ENCODE results near the gene ATOH8.

Gene ATOH8

DNA sequence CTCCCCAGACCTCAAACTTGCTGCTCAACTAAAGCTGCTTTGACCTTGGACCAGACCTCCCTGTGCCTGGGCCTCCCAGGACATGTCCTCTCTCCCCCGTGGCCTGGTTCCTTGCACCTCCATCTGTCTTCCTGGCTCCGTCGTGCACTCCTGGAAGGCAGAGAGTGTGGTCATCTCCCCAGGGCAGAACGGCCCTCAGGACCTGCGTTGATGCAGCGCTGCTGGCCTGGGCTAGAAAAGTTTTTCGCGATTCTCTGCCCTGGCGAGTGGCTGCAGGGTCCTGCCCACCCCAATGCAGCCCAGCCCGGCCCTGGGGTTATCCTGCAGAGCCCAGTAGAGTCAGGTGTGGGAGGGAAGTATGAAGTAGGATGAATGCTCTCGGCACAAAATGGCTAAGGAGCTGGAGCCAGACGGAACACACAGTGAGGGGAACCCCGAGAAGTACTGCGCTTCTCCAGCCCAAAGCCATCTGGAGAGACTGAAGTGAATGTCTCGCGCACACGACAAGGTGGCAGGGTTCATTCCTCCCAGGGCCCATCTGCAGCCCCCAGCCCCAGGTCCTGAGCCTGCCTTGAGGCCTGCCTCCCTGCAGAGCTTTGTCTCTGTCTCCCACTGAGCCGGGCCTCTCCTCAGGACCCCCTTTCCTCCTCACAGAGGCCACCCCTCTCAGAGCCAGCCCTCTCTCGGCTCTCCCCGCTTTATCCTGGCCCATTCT, 41.7 kb downstream of the ATOH8 start:
- no peaks in the 10 kb centered on the region for H3K79me2 ChIP-seq (ENCODE audit: control insufficient read depth, insufficient read depth, low read length, unreplicated experiment)

GRCh38 chr2:85796046-85796340, 42.2 kb downstream of the ATOH8 start:
- Histone ChIP-seq H3K4me3 (ENCODE audit: low read depth, low read length) (no peak overlapping the region), H3K4me1 (ENCODE audit: control insufficient read depth, insufficient read depth, low read length, unreplicated experiment) (peaks cover 52% of the 10 kb centered on the region), H3K27ac (ENCODE audit: low read depth, low read length) (no peak overlapping the region), H3K79me2 (ENCODE audit: control insufficient read depth, insufficient read depth, low read length, unreplicated experiment) (no peaks in the 10 kb centered on the region), H3K36me3 (ENCODE audit: insufficient read depth, low read length) (no peaks in the 10 kb centered on the region), H3K27me3 (ENCODE audit: insufficient read depth, low read length) (no peaks in the 10 kb centered on the region), H2AFZ (ENCODE audit: low read length, unreplicated experiment) (no peak overlapping the region)

More for the DNA sequence above, 41.7 kb downstream of the ATOH8 start:
- no peaks in the 10 kb centered on the region for H3K27me3 ChIP-seq (ENCODE audit: insufficient read depth, low read length)
- no peaks in the 10 kb centered on the region for H3K36me3 ChIP-seq (ENCODE audit: insufficient read depth, low read length)
- no peak overlapping the region for H3K27ac ChIP-seq (ENCODE audit: low read depth, low read length)
- H3K4me3 ChIP-seq (ENCODE audit: low read depth, low read length): no peak overlapping the region
- H3K4me1 ChIP-seq (ENCODE audit: control insufficient read depth, insufficient read depth, low read length, unreplicated experiment): peaks cover 54% of the 10 kb centered on the region
- no peak overlapping the region for H2AFZ ChIP-seq (ENCODE audit: low read length, unreplicated experiment)

- Histone ChIP-seq H3K27ac (ENCODE audit: low read depth, low read length) (no peak overlapping the region), H3K79me2 (ENCODE audit: control insufficient read depth, insufficient read depth, low read length, unreplicated experiment) (no peaks in the 10 kb centered on the region), H3K36me3 (ENCODE audit: insufficient read depth, low read length) (no peaks in the 10 kb centered on the region), H3K4me3 (ENCODE audit: low read depth, low read length) (no peak overlapping the region), H2AFZ (ENCODE audit: low read length, unreplicated experiment) (no peak overlapping the region), H3K4me1 (ENCODE audit: control insufficient read depth, insufficient read depth, low read length, unreplicated experiment) (peaks cover 47% of the 10 kb centered on the region), H3K27me3 (ENCODE audit: insufficient read depth, low read length) (no peaks in the 10 kb centered on the region)
Measured at GRCh38 chr2:85796341-85797262, 42.8 kb downstream of the ATOH8 start.

GRCh38 chr2:85797263-85797660, 43.5 kb downstream of the ATOH8 start:
- H3K4me1 ChIP-seq (ENCODE audit: control insufficient read depth, insufficient read depth, low read length, unreplicated experiment): peaks cover 40% of the 10 kb centered on the region
- no peaks in the 10 kb centered on the region for H3K27me3 ChIP-seq (ENCODE audit: insufficient read depth, low read length)
- no peaks in the 10 kb centered on the region for H3K36me3 ChIP-seq (ENCODE audit: insufficient read depth, low read length)
- no peak overlapping the region for H3K27ac ChIP-seq (ENCODE audit: low read depth, low read length)
- H2AFZ ChIP-seq (ENCODE audit: low read length, unreplicated experiment): no peak overlapping the region
- H3K4me3 ChIP-seq (ENCODE audit: low read depth, low read length): no peak overlapping the region
- H3K79me2 ChIP-seq (ENCODE audit: control insufficient read depth, insufficient read depth, low read length, unreplicated experiment): no peaks in the 10 kb centered on the region

GRCh38 chr2:85797921-85798320, 44.1 kb downstream of the ATOH8 start:
- no peaks in the 10 kb centered on the region for H3K27me3 ChIP-seq (ENCODE audit: insufficient read depth, low read length)
- H3K4me1 ChIP-seq (ENCODE audit: control insufficient read depth, insufficient read depth, low read length, unreplicated experiment): peaks cover 33% of the 10 kb centered on the region
- no peak overlapping the region for H2AFZ ChIP-seq (ENCODE audit: low read length, unreplicated experiment)
- no peaks in the 10 kb centered on the region for H3K36me3 ChIP-seq (ENCODE audit: insufficient read depth, low read length)
- H3K79me2 ChIP-seq (ENCODE audit: control insufficient read depth, insufficient read depth, low read length, unreplicated experiment): no peaks in the 10 kb centered on the region
- no peak overlapping the region for H3K4me3 ChIP-seq (ENCODE audit: low read depth, low read length)
- no peak overlapping the region for H3K27ac ChIP-seq (ENCODE audit: low read depth, low read length)

DNA sequence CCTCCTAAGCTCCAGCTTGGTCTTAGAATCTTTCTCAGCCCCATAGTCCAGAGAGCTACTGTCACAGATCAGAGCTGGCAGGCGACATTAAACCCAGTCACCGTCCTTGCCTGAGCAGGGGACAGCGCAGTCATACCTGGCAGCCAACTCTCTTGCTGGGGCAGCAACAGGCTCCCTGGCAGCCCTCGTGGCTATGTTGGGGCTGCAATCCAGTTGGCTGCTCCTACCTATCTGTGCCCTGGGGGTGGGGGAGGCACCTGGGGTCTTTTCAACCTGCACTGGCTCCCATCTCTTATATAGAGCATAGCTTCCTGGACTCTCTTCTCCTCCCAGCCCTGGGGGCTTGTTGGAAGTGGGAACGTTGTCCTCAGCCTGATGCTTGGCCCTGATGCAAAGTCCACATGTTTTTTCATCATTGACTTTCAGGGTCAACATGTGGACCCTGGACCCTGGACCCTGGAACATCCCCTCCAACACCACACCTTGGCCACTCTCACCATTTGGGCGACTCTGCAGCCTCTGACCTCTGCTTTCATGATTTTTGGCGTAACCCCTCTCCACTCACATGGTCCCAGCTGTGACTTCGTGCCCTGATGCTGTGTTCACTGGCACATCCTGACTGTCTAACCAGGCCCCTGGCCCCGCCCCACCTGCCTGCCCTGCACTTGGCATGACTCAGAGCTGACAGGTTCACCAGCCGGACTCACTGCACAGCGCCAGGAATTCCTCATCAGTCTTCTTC, 45.6 kb downstream of the ATOH8 start:
- Histone ChIP-seq H3K27me3 (ENCODE audit: insufficient read depth, low read length) (no peaks in the 10 kb centered on the region), H3K27ac (ENCODE audit: low read depth, low read length) (no peak overlapping the region), H3K36me3 (ENCODE audit: insufficient read depth, low read length) (no peaks in the 10 kb centered on the region), H3K4me1 (ENCODE audit: control insufficient read depth, insufficient read depth, low read length, unreplicated experiment) (peaks cover 21% of the 10 kb centered on the region), H3K4me3 (ENCODE audit: low read depth, low read length) (no peak overlapping the region), H3K79me2 (ENCODE audit: control insufficient read depth, insufficient read depth, low read length, unreplicated experiment) (no peaks in the 10 kb centered on the region), H2AFZ (ENCODE audit: low read length, unreplicated experiment) (no peak overlapping the region)

- H3K27ac ChIP-seq (ENCODE audit: low read depth, low read length): no peak overlapping the region
- no peaks in the 10 kb centered on the region for H3K79me2 ChIP-seq (ENCODE audit: control insufficient read depth, insufficient read depth, low read length, unreplicated experiment)
- no peak overlapping the region for H2AFZ ChIP-seq (ENCODE audit: low read length, unreplicated experiment)
- no peaks in the 10 kb centered on the region for H3K27me3 ChIP-seq (ENCODE audit: insufficient read depth, low read length)
- H3K4me3 ChIP-seq (ENCODE audit: low read depth, low read length): no peak overlapping the region
- H3K4me1 ChIP-seq (ENCODE audit: control insufficient read depth, insufficient read depth, low read length, unreplicated experiment): peaks cover 23% of the 10 kb centered on the region
- no peaks in the 10 kb centered on the region for H3K36me3 ChIP-seq (ENCODE audit: insufficient read depth, low read length)
Measured at GRCh38 chr2:85800586-85800985, 46.8 kb downstream of the ATOH8 start.

DNA sequence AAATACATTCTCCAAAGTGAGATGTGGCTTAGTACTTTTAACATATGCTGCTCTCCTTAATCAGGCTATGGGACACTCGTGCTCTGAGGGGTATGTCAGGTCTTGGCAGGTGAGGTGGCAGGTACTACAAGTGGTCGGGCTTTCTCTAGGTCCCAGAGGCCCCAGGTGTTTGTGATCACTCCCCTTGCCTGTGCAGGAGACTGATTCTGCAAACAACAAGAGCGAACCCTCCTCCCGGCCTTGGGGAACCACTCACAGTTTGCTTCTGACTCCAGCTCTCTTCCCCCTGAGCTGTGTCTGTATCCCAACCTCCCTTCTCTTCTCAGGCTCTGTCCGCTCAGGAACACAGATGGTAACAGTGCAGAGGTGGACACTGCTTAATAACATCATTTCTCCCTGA, 48.1 kb downstream of the ATOH8 start:
- H3K79me2 ChIP-seq (ENCODE audit: control insufficient read depth, insufficient read depth, low read length, unreplicated experiment): no peaks in the 10 kb centered on the region
- no peaks in the 10 kb centered on the region for H3K27me3 ChIP-seq (ENCODE audit: insufficient read depth, low read length)
- H3K4me3 ChIP-seq (ENCODE audit: low read depth, low read length): no peak overlapping the region
- peaks cover 17% of the 10 kb centered on the region for H3K4me1 ChIP-seq (ENCODE audit: control insufficient read depth, insufficient read depth, low read length, unreplicated experiment)
- no peaks in the 10 kb centered on the region for H3K36me3 ChIP-seq (ENCODE audit: insufficient read depth, low read length)
- H2AFZ ChIP-seq (ENCODE audit: low read length, unreplicated experiment): no peak overlapping the region
- no peak overlapping the region for H3K27ac ChIP-seq (ENCODE audit: low read depth, low read length)

- H3K27me3 ChIP-seq (ENCODE audit: insufficient read depth, low read length): no peaks in the 10 kb centered on the region
- H2AFZ ChIP-seq (ENCODE audit: low read length, unreplicated experiment): no peak overlapping the region
- no peaks in the 10 kb centered on the region for H3K79me2 ChIP-seq (ENCODE audit: control insufficient read depth, insufficient read depth, low read length, unreplicated experiment)
- no peaks in the 10 kb centered on the region for H3K36me3 ChIP-seq (ENCODE audit: insufficient read depth, low read length)
- H3K27ac ChIP-seq (ENCODE audit: low read depth, low read length): no peak overlapping the region
- no peak overlapping the region for H3K4me3 ChIP-seq (ENCODE audit: low read depth, low read length)
- H3K4me1 ChIP-seq (ENCODE audit: control insufficient read depth, insufficient read depth, low read length, unreplicated experiment): peaks cover 17% of the 10 kb centered on the region
Measured at GRCh38 chr2:85802354-85803103, 48.7 kb downstream of the ATOH8 start.

DNA sequence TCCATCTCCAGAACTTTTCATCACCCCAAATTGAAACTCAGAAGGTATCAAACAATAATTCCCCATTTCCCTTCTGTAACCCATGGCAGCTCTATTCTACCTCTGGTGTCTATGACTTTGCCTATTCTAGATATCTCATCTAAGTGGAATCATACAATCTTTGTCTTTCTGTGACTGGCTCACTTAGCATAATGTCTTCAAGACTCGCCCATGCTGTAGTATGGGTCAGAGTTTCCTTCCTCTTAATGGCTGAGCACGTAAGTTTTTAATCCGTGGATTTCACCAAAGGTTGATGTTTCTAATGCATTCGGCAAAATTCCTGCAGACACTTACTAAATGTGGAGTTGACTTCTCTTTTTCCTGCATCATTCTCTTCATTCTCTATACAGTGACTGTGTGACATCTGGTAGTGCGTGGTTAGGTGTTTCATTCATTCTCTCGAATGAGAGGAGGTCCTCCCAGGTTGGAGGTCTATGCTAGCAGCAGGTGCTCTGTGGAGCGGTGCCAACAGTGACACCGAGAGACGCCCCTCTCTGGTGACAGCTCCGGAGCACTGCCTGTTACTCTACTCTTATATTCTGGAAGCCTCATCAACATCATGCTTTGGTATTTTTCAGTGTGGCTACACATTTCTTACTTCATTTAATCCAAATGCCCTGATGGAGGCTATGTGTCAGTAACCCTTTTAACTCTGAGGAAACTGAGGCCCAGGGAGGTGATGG, 50.1 kb downstream of the ATOH8 start:
- no peaks in the 10 kb centered on the region for H3K79me2 ChIP-seq (ENCODE audit: control insufficient read depth, insufficient read depth, low read length, unreplicated experiment)

More for the DNA sequence above, 50.1 kb downstream of the ATOH8 start:
- Histone ChIP-seq H3K4me3 (ENCODE audit: low read depth, low read length) (no peak overlapping the region), H3K27ac (ENCODE audit: low read depth, low read length) (no peak overlapping the region), H2AFZ (ENCODE audit: low read length, unreplicated experiment) (no peak overlapping the region), H3K36me3 (ENCODE audit: insufficient read depth, low read length) (no peaks in the 10 kb centered on the region), H3K4me1 (ENCODE audit: control insufficient read depth, insufficient read depth, low read length, unreplicated experiment) (peaks cover 17% of the 10 kb centered on the region), H3K27me3 (ENCODE audit: insufficient read depth, low read length) (no peaks in the 10 kb centered on the region)
